WTC11 (cell line): ENCODE data around the gene PLEKHN1.

Experiments used
- ATF3 ChIP-seq: sonication (generic); formaldehyde crosslinking; conservative IDR thresholded peaks from 2 replicates; pipeline ENCODE4 v1.8.1; 2022; ENCODE audit warnings: mild to moderate bottlenecking, missing genetic modification reagents
- TF ChIP-seq, protein P1 (sequence below): fragments of 200-600 bp; IDR thresholded peaks from 2 replicates; pipeline ENCODE4 v1.8.0; 2022; ENCODE audit warnings: antibody characterized with exemption

DNA sequence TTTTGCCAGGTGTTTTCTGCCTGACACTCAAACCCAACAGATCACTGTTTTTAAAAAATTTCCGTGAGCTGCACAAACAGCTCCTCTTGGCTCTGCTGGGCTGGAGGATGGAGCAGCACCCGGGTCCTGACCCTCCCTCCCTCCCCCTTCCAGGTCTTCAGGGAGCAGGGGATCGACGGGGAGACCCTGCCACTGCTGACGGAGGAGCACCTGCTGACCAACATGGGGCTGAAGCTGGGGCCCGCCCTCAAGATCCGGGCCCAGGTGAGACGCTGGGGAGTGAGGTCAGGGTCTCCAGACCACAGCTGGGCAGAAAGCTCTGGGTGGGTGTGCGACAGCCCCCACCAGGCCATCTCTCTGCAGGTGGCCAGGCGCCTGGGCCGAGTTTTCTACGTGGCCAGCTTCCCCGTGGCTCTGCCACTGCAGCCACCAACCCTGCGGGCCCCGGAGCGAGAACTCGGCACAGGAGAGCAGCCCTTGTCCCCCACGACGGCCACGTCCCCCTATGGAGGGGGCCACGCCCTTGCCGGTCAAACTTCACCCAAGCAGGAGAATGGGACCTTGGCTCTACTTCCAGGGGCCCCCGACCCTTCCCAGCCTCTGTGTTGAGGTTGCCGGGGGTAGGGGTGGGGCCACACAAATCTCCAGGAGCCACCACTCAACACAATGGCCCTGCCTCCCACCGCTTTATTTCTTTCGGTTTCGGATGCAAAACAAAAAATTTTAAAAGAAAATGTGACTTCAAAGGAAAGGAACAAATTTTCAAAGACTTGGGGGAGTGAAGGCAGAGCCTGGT, 22.5 kb upstream of the PLEKHN1 start:
- TF ChIP-seq, protein P1, sequence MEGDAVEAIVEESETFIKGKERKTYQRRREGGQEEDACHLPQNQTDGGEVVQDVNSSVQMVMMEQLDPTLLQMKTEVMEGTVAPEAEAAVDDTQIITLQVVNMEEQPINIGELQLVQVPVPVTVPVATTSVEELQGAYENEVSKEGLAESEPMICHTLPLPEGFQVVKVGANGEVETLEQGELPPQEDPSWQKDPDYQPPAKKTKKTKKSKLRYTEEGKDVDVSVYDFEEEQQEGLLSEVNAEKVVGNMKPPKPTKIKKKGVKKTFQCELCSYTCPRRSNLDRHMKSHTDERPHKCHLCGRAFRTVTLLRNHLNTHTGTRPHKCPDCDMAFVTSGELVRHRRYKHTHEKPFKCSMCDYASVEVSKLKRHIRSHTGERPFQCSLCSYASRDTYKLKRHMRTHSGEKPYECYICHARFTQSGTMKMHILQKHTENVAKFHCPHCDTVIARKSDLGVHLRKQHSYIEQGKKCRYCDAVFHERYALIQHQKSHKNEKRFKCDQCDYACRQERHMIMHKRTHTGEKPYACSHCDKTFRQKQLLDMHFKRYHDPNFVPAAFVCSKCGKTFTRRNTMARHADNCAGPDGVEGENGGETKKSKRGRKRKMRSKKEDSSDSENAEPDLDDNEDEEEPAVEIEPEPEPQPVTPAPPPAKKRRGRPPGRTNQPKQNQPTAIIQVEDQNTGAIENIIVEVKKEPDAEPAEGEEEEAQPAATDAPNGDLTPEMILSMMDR, result no peak
- TF ChIP-seq ATF3 (CRISPR knock-in tag), result no peak
